PFSK-1 (cell line): ENCODE results near the gene GRK5.

ENCODE experiments used
- FOXP2 ChIP-seq: optimal IDR thresholded peaks from 2 replicates; pipeline ENCODE3; 2011; ENCODE audit warnings: borderline replicate concordance, control low read depth, inconsistent platforms; ENCODE audit not compliant: insufficient read depth; ENCODE audit errors: extremely low read length, extremely low read depth
- POLR2AphosphoS5 ChIP-seq: IDR thresholded peaks from 2 replicates; pipeline ENCODE4 v1.6.1; 2012; ENCODE audit warnings: low read depth, mild to moderate bottlenecking, control low read depth, low read length, moderate library complexity
- REST ChIP-seq, 2 experiments: IDR thresholded peaks; 2 replicates each; pipeline versions ENCODE4 v1.6.1 to v1.8.0; 2011 to 2012; ENCODE audit warnings: low read depth in 2 of 2, low read length in 2 of 2, control low read depth in 1 of 2, inconsistent platforms in 1 of 2, mild to moderate bottlenecking in 1 of 2, moderate library complexity in 1 of 2; ENCODE audit not compliant: insufficient read depth in 1 of 2
- SIN3A ChIP-seq: IDR thresholded peaks from 2 replicates; pipeline ENCODE4 v1.6.1; 2012; ENCODE audit warnings: mild to moderate bottlenecking, low read length, moderate library complexity, borderline replicate concordance; ENCODE audit not compliant: insufficient read depth
- TAF1 ChIP-seq: IDR thresholded peaks from 2 replicates; pipeline ENCODE4 v1.6.1; 2012; ENCODE audit warnings: low read length, control low read depth, borderline replicate concordance; ENCODE audit not compliant: insufficient read depth

GRK5 gene

DNA sequence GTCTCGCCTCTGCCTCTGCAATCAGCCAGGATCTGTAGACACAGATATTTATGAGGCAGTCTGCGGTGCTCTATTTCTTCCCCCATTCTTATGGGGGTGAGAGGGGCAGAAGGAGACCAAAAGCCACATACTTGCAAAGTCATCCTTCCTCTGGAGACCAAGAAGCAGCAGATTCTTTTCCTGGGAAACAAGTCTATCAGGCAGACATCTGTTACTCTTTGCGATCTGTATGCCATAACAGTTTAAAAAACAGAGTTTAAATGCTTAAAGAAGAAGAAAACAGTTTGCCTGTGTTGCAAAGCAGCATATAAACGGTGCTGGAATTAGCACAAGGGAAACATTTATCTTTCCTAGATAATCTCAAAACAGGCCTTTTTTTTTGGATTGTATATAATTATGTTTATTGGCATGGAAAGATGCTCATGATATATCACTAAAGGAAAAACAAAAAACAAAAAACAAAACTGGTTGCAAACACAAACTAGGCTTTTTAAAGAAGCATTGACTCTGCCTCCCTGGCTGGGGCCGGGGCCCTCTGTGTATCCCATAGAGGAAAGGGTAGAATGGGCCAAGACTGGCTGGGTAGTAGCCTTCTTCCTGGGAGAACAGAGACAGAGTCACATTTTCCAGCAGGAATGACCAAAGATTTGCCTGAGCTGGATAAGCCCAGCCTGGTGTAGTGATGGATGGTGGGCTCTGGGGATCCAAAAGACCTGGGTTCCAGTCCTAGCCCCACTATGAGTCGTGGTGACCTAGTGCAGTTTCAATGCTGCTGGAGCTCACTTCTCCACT lies 284.8 kb downstream of the GRK5 start:
- TF ChIP-seq REST (IDR thresholded peaks at IDR 0.05; ENCODE audit: insufficient read depth in 1 of 2, low read depth in 2 of 2, low read length in 2 of 2) = no peak
- TF ChIP-seq POLR2AphosphoS5 = no peak

DNA sequence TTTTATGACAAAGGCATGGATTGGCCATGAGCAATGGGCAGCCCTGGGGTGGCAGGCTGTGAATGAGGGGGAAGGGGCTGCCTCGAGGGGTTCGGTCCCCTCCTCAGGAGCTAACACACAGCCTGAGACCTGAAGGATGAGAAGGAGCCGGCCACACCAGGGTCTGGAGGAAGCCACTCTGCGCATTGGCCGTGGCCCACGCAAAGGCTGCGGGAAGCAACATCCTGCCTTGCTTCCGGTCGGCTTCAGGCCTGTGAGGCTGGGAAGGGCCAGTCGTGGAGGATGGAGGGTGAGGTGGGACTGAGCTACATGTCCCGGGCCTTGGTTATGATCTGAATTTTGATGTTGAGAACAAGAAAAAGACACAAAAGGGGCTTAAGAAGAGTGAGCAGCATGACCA lies 285.8 kb downstream of the GRK5 start:
- TF ChIP-seq SIN3A (no peak), FOXP2 (peak; percentile 72)

GRCh38 chr10:119494236-119495020 lies 287.1 kb downstream of the GRK5 start:
- TF ChIP-seq FOXP2 (no peak), SIN3A (no peak), REST (IDR thresholded peaks at IDR 0.05; ENCODE audit: insufficient read depth in 1 of 2, low read depth in 2 of 2, low read length in 2 of 2) (no peak), TAF1 (no peak), POLR2AphosphoS5 (no peak)

DNA sequence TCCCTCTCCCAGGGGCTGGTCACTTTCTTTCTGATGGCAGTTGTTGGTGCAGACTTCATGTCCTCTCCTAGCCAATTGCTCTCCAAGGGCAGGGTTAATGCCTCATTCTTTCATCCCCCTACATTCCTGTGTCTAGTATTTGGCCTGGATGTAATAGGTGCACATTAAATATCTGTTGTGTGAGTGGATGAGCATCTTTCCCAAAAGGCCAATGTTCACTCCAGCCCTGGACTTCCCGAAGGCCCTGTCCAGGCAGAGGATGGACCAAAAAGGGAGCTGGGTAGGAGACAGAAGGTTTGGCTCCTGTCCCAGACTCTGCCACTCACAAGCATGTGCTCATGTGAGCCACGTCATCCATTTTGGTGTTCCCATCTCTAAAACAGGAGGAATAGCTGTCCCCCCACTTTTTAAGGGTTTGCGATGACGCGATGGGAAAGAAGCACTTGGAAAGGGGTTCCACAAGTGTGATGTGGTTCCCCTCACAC lies 287.7 kb downstream of the GRK5 start:
- TF ChIP-seq FOXP2 (no peak), SIN3A (no peak), REST (IDR thresholded peaks at IDR 0.05; ENCODE audit: insufficient read depth in 1 of 2, low read depth in 2 of 2, low read length in 2 of 2) (no peak), POLR2AphosphoS5 (no peak), TAF1 (no peak)

- TF ChIP-seq REST (IDR thresholded peaks at IDR 0.05; ENCODE audit: insufficient read depth in 1 of 2, low read depth in 2 of 2, low read length in 2 of 2) = no peak
- no peak for TF ChIP-seq FOXP2
- no peak for TF ChIP-seq POLR2AphosphoS5
- TF ChIP-seq SIN3A = no peak
- no peak for TF ChIP-seq TAF1
Measured at GRCh38 chr10:119495545-119495944, 288.2 kb downstream of the GRK5 start.
